ENCODE results near the gene CCDC158. TPM values are rescaled to one million over a fixed set of nuclear protein-coding genes. Genes with fewer than 3 reads are reported as not detected.

CCDC158 gene
- total and polyA plus RNA-seq, 2 experiments from 2014 or later = 0.21 to 0.27 TPM

DNA sequence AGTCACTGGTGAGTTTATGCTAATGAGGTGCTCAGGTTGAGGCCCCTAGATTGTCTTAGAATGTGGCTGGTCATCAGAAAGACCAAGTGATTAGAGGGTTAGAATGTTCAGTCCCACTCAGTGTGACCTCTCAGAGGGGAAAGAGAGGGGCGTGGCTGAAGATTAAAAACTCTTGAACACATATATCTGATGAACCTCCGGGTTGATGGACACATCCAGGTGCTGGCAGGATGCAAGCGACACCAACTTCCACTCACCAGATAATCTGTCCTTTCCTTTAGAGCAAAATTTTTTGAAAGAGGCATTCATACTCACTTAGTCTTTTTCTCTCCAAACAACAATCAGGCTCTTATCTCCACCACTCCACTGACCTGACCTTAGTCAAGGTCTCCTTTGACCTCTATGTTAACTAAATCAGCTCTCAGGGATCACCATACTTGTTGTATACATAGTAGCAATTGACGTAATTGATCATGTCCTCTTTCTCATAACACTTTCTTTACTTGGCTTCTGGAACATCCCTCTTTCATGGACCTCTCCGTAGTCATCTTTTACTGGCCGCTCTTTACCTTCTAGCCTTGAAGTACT lies 155.2 kb downstream of the CCDC158 start:
- Mint-ChIP-seq H3K9me3 (no peaks in the 10 kb centered on the region), H3K36me3 (ENCODE audit: low read depth) (no peaks in the 10 kb centered on the region; the same call in 2 of the 3 replicates), H3K4me3 (no peak overlapping the region), H3K4me1 (peaks cover 4% of the 10 kb centered on the region; the same call in 2 of the 3 replicates), H3K27ac (no peak overlapping the region), H3K27me3 (ENCODE audit: insufficient read depth, low read depth, poor library complexity) (peaks cover 6% of the 10 kb centered on the region)
- Histone ChIP-seq H2AFZ (no peak overlapping the region), H3K36me3 (ENCODE audit: insufficient read depth) (no peaks in the 10 kb centered on the region), H3K27ac (ENCODE audit: low read depth) (no peak overlapping the region), H3K79me2 (replicated peaks; ENCODE audit: insufficient read depth) (no peaks in the 10 kb centered on the region), H3K27me3 (ENCODE audit: insufficient read depth) (no peaks in the 10 kb centered on the region), H3K4me3 (no peak overlapping the region), H3F3A (replicated peaks; ENCODE audit: low read depth) (no peaks in the 10 kb centered on the region), H3K4me2 (no peak overlapping the region), H3K4me1 (ENCODE audit: insufficient read depth) (0 out of 2 replicates have a peak, but pooled peaks cover 4% of the 10 kb centered on the region), H4K20me1 (replicated peaks; ENCODE audit: insufficient read depth) (no peaks in the 10 kb centered on the region), H3K9me2 (ENCODE audit: insufficient read depth) (peaks cover 28% of the 10 kb centered on the region)
- DNase-seq (ENCODE audit: low spot score) = no peak
- ATAC-seq = no peak
- no peak for TF ChIP-seq JUNB (IDR thresholded peaks at IDR 0.05; ENCODE audit: unreplicated experiment)
- no peak for TF ChIP-seq EZH2phosphoT487 (IDR thresholded peaks at IDR 0.05; ENCODE audit: unreplicated experiment)
- TF ChIP-seq NANOG (IDR thresholded peaks at IDR 0.05; ENCODE audit: borderline replicate concordance) = no peak
- TF ChIP-seq, protein P1, sequence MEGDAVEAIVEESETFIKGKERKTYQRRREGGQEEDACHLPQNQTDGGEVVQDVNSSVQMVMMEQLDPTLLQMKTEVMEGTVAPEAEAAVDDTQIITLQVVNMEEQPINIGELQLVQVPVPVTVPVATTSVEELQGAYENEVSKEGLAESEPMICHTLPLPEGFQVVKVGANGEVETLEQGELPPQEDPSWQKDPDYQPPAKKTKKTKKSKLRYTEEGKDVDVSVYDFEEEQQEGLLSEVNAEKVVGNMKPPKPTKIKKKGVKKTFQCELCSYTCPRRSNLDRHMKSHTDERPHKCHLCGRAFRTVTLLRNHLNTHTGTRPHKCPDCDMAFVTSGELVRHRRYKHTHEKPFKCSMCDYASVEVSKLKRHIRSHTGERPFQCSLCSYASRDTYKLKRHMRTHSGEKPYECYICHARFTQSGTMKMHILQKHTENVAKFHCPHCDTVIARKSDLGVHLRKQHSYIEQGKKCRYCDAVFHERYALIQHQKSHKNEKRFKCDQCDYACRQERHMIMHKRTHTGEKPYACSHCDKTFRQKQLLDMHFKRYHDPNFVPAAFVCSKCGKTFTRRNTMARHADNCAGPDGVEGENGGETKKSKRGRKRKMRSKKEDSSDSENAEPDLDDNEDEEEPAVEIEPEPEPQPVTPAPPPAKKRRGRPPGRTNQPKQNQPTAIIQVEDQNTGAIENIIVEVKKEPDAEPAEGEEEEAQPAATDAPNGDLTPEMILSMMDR (conservative IDR thresholded peaks at IDR 0.05; ENCODE audit: low read depth in 2 of 2) = no peak
- no peak for TF ChIP-seq ZNF114 (CRISPR knock-in tag; IDR thresholded peaks at IDR 0.05)
- TF ChIP-seq POLR2AphosphoS5 (IDR thresholded peaks at IDR 0.05; ENCODE audit: low read depth) = no peak
- TF ChIP-seq CREB1 (CRISPR knock-in tag; IDR thresholded peaks at IDR 0.05; ENCODE audit: low read depth) = no peak
- no peak for TF ChIP-seq ZNF331 (CRISPR knock-in tag; IDR thresholded peaks at IDR 0.05; ENCODE audit: low read depth)
- TF ChIP-seq, protein P2, sequence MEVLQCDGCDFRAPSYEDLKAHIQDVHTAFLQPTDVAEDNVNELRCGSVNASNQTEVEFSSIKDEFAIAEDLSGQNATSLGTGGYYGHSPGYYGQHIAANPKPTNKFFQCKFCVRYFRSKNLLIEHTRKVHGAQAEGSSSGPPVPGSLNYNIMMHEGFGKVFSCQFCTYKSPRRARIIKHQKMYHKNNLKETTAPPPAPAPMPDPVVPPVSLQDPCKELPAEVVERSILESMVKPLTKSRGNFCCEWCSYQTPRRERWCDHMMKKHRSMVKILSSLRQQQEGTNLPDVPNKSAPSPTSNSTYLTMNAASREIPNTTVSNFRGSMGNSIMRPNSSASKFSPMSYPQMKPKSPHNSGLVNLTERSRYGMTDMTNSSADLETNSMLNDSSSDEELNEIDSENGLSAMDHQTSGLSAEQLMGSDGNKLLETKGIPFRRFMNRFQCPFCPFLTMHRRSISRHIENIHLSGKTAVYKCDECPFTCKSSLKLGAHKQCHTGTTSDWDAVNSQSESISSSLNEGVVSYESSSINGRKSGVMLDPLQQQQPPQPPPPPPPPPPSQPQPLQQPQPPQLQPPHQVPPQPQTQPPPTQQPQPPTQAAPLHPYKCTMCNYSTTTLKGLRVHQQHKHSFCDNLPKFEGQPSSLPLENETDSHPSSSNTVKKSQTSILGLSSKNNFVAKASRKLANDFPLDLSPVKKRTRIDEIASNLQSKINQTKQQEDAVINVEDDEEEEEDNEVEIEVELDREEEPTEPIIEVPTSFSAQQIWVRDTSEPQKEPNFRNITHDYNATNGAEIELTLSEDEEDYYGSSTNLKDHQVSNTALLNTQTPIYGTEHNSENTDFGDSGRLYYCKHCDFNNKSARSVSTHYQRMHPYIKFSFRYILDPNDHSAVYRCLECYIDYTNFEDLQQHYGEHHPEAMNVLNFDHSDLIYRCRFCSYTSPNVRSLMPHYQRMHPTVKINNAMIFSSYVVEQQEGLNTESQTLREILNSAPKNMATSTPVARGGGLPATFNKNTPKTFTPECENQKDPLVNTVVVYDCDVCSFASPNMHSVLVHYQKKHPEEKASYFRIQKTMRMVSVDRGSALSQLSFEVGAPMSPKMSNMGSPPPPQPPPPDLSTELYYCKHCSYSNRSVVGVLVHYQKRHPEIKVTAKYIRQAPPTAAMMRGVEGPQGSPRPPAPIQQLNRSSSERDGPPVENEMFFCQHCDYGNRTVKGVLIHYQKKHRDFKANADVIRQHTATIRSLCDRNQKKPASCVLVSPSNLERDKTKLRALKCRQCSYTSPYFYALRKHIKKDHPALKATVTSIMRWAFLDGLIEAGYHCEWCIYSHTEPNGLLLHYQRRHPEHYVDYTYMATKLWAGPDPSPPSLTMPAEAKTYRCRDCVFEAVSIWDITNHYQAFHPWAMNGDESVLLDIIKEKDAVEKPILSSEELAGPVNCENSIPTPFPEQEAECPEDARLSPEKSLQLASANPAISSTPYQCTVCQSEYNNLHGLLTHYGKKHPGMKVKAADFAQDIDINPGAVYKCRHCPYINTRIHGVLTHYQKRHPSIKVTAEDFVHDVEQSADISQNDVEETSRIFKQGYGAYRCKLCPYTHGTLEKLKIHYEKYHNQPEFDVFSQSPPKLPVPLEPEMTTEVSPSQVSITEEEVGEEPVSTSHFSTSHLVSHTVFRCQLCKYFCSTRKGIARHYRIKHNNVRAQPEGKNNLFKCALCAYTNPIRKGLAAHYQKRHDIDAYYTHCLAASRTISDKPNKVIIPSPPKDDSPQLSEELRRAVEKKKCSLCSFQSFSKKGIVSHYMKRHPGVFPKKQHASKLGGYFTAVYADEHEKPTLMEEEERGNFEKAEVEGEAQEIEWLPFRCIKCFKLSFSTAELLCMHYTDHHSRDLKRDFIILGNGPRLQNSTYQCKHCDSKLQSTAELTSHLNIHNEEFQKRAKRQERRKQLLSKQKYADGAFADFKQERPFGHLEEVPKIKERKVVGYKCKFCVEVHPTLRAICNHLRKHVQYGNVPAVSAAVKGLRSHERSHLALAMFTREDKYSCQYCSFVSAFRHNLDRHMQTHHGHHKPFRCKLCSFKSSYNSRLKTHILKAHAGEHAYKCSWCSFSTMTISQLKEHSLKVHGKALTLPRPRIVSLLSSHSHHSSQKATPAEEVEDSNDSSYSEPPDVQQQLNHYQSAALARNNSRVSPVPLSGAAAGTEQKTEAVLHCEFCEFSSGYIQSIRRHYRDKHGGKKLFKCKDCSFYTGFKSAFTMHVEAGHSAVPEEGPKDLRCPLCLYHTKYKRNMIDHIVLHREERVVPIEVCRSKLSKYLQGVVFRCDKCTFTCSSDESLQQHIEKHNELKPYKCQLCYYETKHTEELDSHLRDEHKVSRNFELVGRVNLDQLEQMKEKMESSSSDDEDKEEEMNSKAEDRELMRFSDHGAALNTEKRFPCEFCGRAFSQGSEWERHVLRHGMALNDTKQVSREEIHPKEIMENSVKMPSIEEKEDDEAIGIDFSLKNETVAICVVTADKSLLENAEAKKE (CRISPR knock-in tag; IDR thresholded peaks at IDR 0.05) = no peak
- TF ChIP-seq STAT1 (IDR thresholded peaks at IDR 0.05; ENCODE audit: unreplicated experiment) = no peak
- TF ChIP-seq EZH2 (IDR thresholded peaks at IDR 0.05; ENCODE audit: low read depth, unreplicated experiment) = no peak
- TF ChIP-seq, protein P3, sequence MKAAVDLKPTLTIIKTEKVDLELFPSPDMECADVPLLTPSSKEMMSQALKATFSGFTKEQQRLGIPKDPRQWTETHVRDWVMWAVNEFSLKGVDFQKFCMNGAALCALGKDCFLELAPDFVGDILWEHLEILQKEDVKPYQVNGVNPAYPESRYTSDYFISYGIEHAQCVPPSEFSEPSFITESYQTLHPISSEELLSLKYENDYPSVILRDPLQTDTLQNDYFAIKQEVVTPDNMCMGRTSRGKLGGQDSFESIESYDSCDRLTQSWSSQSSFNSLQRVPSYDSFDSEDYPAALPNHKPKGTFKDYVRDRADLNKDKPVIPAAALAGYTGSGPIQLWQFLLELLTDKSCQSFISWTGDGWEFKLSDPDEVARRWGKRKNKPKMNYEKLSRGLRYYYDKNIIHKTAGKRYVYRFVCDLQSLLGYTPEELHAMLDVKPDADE (IDR thresholded peaks at IDR 0.05) = no peak
- TF ChIP-seq, protein P4, sequence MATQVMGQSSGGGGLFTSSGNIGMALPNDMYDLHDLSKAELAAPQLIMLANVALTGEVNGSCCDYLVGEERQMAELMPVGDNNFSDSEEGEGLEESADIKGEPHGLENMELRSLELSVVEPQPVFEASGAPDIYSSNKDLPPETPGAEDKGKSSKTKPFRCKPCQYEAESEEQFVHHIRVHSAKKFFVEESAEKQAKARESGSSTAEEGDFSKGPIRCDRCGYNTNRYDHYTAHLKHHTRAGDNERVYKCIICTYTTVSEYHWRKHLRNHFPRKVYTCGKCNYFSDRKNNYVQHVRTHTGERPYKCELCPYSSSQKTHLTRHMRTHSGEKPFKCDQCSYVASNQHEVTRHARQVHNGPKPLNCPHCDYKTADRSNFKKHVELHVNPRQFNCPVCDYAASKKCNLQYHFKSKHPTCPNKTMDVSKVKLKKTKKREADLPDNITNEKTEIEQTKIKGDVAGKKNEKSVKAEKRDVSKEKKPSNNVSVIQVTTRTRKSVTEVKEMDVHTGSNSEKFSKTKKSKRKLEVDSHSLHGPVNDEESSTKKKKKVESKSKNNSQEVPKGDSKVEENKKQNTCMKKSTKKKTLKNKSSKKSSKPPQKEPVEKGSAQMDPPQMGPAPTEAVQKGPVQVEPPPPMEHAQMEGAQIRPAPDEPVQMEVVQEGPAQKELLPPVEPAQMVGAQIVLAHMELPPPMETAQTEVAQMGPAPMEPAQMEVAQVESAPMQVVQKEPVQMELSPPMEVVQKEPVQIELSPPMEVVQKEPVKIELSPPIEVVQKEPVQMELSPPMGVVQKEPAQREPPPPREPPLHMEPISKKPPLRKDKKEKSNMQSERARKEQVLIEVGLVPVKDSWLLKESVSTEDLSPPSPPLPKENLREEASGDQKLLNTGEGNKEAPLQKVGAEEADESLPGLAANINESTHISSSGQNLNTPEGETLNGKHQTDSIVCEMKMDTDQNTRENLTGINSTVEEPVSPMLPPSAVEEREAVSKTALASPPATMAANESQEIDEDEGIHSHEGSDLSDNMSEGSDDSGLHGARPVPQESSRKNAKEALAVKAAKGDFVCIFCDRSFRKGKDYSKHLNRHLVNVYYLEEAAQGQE (IDR thresholded peaks at IDR 0.05; ENCODE audit: unreplicated experiment) = no peak
